HepG2 (cell line): ENCODE measurements around the gene ENTPD5. TPM values are rescaled to one million over a fixed set of nuclear protein-coding genes. Genes with fewer than 3 reads are reported as not detected.
A peak's percentile ranks its signal among the peaks of the same experiment; 100 is the strongest.

ENCODE experiments used
- ATAC-seq: fragments of 200-7000 bp; cut with Tn5 transposase; 3 replicates; pipeline ENCODE4 v1.9.1; 2020; ENCODE audit warnings: mild to moderate bottlenecking, moderate library complexity
- BruUV-seq: library from RNA; stranded (reverse); fragments of 400-500 nt; replicated peaks from 2 replicates; lab custom pipeline; 2021; lab: Mats Ljungman, UMichigan
- CTCF ChIA-PET: fragments of 300-600 bp; formaldehyde crosslinking; extraction: SDS; loops from one replicate; lab custom pipeline; 2021; ENCODE audit warnings: low total read pairs, inconsistent platforms, low intra/inter-chr PET ratio; lab: Yijun Ruan, JAX
- POLR2A ChIA-PET: fragments of 350-600 bp; sonication (Branson Sonifier 250); formaldehyde crosslinking; loops from one replicate; lab custom pipeline; 2020; ENCODE audit warnings: antibody characterized with exemption, inconsistent platforms; lab: Yijun Ruan, JAX
- DNase-seq: peaks from one replicate; pipeline ENCODE4 v3.0.0-alpha.2; 2015; ENCODE audit warnings: low spot score
- FAIRE-seq: peaks from 3 replicates; lab custom pipeline; 2011; peaks lifted over from hg19 to GRCh38; lab: Jason Lieb, UNC
- H2AFZ ChIP-seq: one replicate; pipeline ENCODE4 v1.6.1; 2011; ENCODE audit warnings: low read length, inconsistent platforms
- H3K27ac ChIP-seq: fragments of 300-600 bp; 3 replicates; pipeline ENCODE4 v1.8.0; 2011; ENCODE audit warnings: mixed run types, mild to moderate bottlenecking, mixed read lengths, low read length, inconsistent platforms; ENCODE audit not compliant: insufficient read depth; ENCODE audit errors: extremely low read length
- H3K27me3 ChIP-seq, 2 experiments: fragments of 200-600 bp in 1 of 2; 2 replicates in 1 of 2; 3 replicates in 1 of 2; pipeline versions ENCODE4 v1.6.0 to v1.8.0; 2011; ENCODE audit warnings: low read length in 2 of 2, mild to moderate bottlenecking in 2 of 2, moderate library complexity in 2 of 2, inconsistent platforms in 1 of 2; ENCODE audit not compliant: insufficient read depth in 2 of 2, control insufficient read depth in 1 of 2
- H3K36me3 ChIP-seq, 2 experiments: fragments of 200-600 bp in 1 of 2; replicated peaks in 1 of 2; 2 replicates in 1 of 2; 3 replicates in 1 of 2; pipeline versions ENCODE4 v1.5.1 to v1.8.0; 2011; ENCODE audit warnings: low read length in 2 of 2, inconsistent platforms in 1 of 2; ENCODE audit not compliant: insufficient read depth in 2 of 2, control insufficient read depth in 1 of 2
- H3K4me1 ChIP-seq: 2 replicates; pipeline ENCODE4 v1.5.1; 2012; ENCODE audit warnings: low read length, inconsistent platforms; ENCODE audit not compliant: insufficient read depth
- H3K4me2 ChIP-seq: 2 replicates; pipeline ENCODE4 v1.6.0; 2011; ENCODE audit warnings: low read depth, low read length, inconsistent platforms
- H3K4me3 ChIP-seq, 3 experiments: fragments of 200-600 bp in 1 of 3; sonication (generic), shearing (Covaris generic) in 1 of 3; replicated peaks in 1 of 3; 2 replicates each; pipeline ENCODE4 v1.5.1; 2011 to 2016; ENCODE audit warnings: low read length in 3 of 3, inconsistent platforms in 2 of 3, low read depth in 2 of 3, mild to moderate bottlenecking in 2 of 3, control low read depth in 1 of 3, mixed read lengths in 1 of 3; ENCODE audit not compliant: insufficient read depth in 1 of 3
- H3K79me2 ChIP-seq: one replicate; pipeline ENCODE4 v1.6.1; 2011; ENCODE audit warnings: low read length, inconsistent platforms; ENCODE audit not compliant: insufficient read depth
- H3K9ac ChIP-seq: 2 replicates; pipeline ENCODE4 v1.6.0; 2011; ENCODE audit warnings: mild to moderate bottlenecking, low read depth, low read length, inconsistent platforms; ENCODE audit not compliant: insufficient read depth
- H3K9me3 ChIP-seq: 2 replicates; pipeline ENCODE4 v1.5.1; 2012; ENCODE audit warnings: mild to moderate bottlenecking, low read length
- H4K20me1 ChIP-seq: 2 replicates; pipeline ENCODE4 v1.6.0; 2011; ENCODE audit warnings: inconsistent platforms, mild to moderate bottlenecking, low read length, moderate library complexity; ENCODE audit not compliant: insufficient read depth
- AGO2 ChIP-seq: fragments of 200-400 bp; formaldehyde crosslinking; optimal IDR thresholded peaks from 2 replicates; pipeline ENCODE3; 2017; ENCODE audit warnings: mild to moderate bottlenecking, low read depth, low read length, moderate library complexity
- HMGA1 ChIP-seq: sonication (generic); formaldehyde crosslinking; conservative IDR thresholded peaks from 2 replicates; pipeline ENCODE4 v1.4.0; 2020; ENCODE audit warnings: missing genetic modification reagents
- PCBP1 ChIP-seq: fragments of 200-400 bp; formaldehyde crosslinking; IDR thresholded peaks from 2 replicates; pipeline ENCODE4 v1.6.1; 2017; ENCODE audit warnings: mild to moderate bottlenecking, low read depth, low read length, borderline replicate concordance
- POLR2G ChIP-seq: fragments of 200-400 bp; formaldehyde crosslinking; IDR thresholded peaks from 2 replicates; pipeline ENCODE4 v1.6.1; 2018; ENCODE audit warnings: mild to moderate bottlenecking, low read depth, low read length, moderate library complexity
- SP2 ChIP-seq: sonication (generic); formaldehyde crosslinking; IDR thresholded peaks from 2 replicates; pipeline ENCODE4 v1.5.1; 2020; ENCODE audit warnings: mild to moderate bottlenecking, missing genetic modification reagents
- SYNCRIP ChIP-seq: fragments of 200-400 bp; formaldehyde crosslinking; IDR thresholded peaks from 2 replicates; pipeline ENCODE4 v1.6.1; 2018; ENCODE audit warnings: mild to moderate bottlenecking, low read depth, low read length; ENCODE audit not compliant: insufficient read depth
- ZKSCAN8 ChIP-seq: IDR thresholded peaks from 2 replicates; pipeline ENCODE4 v1.6.1; 2016; ENCODE audit warnings: borderline replicate concordance, missing genetic modification reagents, missing compliant biosample characterization
- ZNF713 ChIP-seq: sonication (generic); formaldehyde crosslinking; IDR thresholded peaks from 2 replicates; pipeline ENCODE4 v1.4.0; 2020; ENCODE audit warnings: mild to moderate bottlenecking, missing genetic modification reagents
- ZZZ3 ChIP-seq: sonication (generic); formaldehyde crosslinking; IDR thresholded peaks from 2 replicates; pipeline ENCODE4 v1.4.0; 2020; ENCODE audit warnings: missing genetic modification reagents, mild to moderate bottlenecking, borderline replicate concordance
- WGBS: methylation state at CpG from one replicate; pipeline ENCODE4 v1.1.6; 2017; ENCODE audit warnings: low lambda C conversion rate; 5-methylcytosine and 5-hydroxymethylcytosine counted together
- in situ Hi-C: cut with HindIII; loops from 2 replicates; pipeline ENCODE4 v1.10.0; 2017; ENCODE audit warnings: low pct_unique_long_range_greater_than_20kb; ENCODE audit not compliant: extremely low pct_ligation_motif_present
- intact Hi-C: fragments of 100-400 bp; cut with micrococcal nuclease; formaldehyde crosslinking; loops from one replicate; pipeline ENCODE4 v1.10.0; 2022; ENCODE audit not compliant: unreplicated experiment
- polyA plus RNA-seq, 8 experiments: library from polyadenylated mRNA; depleted of rRNA in 3 of 8; stranded (reverse) in 7 of 8; unstranded in 1 of 8; fragments of >200 nt; fragmentation: Illumina TruSeq in 4 of 8; extraction: Trizol in 4 of 8; gene quantifications; 2 replicates each; pipeline versions ENCODE4 v1.2.1 to v1.2.3, GENCODE V29; 2011 to 2016; ENCODE audit warnings: low read depth in 4 of 8, missing spikeins in 1 of 8, mixed read lengths in 1 of 8; ENCODE audit not compliant: insufficient read depth in 1 of 8
- total RNA-seq, 5 experiments: library from RNA; depleted of rRNA; stranded (reverse); fragments of >200 nt; fragmentation: Illumina TruSeq; extraction: Trizol; gene quantifications; 2 replicates each; pipeline ENCODE4 v1.2.3, GENCODE V29; 2016; ENCODE audit warnings: low read depth in 1 of 5
- TF ChIP-seq, protein P1 (sequence below): sonication (generic); formaldehyde crosslinking; IDR thresholded peaks from 2 replicates; pipeline ENCODE4 v1.5.0; 2020; ENCODE audit warnings: missing genetic modification reagents
- TF ChIP-seq, protein P2 (sequence below): sonication (generic); formaldehyde crosslinking; conservative IDR thresholded peaks from 2 replicates; pipeline ENCODE4 v1.4.0; 2020; ENCODE audit warnings: missing genetic modification reagents

The ENTPD5 gene
- total and polyA plus RNA-seq, 2 of the 13 experiments (the other 11 are each of a cell fraction or from before 2014, with no cell fraction given): 33.8 to 43.3 TPM

DNA sequence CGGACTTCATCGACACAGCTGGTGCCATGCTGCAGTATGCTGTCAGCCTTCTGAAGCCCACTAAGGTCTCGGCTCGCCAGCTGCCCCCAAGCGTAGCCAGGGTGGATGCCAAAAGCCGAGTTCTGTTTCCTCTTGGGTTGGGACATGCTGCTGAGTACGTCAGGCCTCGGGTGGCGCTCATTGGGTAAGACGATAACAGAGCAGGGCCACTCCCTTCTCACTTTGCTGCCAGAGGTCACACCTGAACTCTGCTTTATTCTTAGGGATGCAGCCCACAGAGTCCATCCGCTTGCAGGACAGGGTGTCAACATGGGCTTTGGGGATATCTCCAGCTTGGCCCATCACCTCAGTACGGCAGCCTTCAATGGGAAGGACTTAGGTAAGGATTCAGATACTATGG, 57.9 kb downstream of the ENTPD5 start:
- intact Hi-C loops: no loop called here
- no peaks in the 10 kb centered on the region for H4K20me1 ChIP-seq
- H3K4me2 ChIP-seq: no peak overlapping the region
- H3K4me1 ChIP-seq: no peaks in the 10 kb centered on the region
- 98% methylated on average over 12 of the region's 12 CpGs for WGBS
- H3K4me3 ChIP-seq: no peak overlapping the region
- BruUV-seq: no TSS peak
- H3K27me3 ChIP-seq: no peaks in the 10 kb centered on the region
- ChIA-PET POLR2A (no interaction called here), CTCF (no interaction called here)
- H3K9me3 ChIP-seq: no peaks in the 10 kb centered on the region
- no peak overlapping the region for H3K9ac ChIP-seq
- no peak for TF ChIP-seq ZKSCAN8 (CRISPR knock-in tag)
- 0 out of 2 replicates have a peak, but pooled peaks have one; percentile 6 for TF ChIP-seq POLR2G
- TF ChIP-seq AGO2: peak; percentile 35
- FAIRE-seq (no peak), ATAC-seq (no peak; the same call in 2 of the 3 replicates), DNase-seq (no peak)
- in situ Hi-C loops: no loop called here
- peaks cover 18 to 69% of the 10 kb centered on the region in 2 experiments for H3K36me3 ChIP-seq
- no peak overlapping the region for H3K27ac ChIP-seq
- H3K79me2 ChIP-seq: no peaks in the 10 kb centered on the region
- H2AFZ ChIP-seq: no peak overlapping the region

DNA sequence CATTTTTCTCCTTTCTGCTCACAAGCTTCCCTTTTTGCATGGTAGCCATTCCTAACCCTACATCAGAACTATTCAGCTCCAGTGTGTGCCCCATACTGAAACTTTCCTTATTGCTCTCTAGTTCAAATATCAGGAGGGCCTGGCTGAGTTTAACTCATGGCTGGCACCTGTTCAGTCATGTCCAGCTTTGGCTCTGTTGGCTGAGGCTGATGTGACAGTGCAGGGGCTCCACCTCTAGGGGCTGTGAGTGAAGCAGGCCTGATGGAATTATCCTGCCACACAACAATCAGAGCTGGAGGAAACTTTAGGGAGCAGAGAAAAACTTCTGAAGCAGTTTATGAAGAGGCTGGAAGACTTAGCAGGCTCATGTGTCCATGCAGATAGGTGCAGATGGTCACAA, 60.5 kb downstream of the ENTPD5 start:
- no peak overlapping the region for H2AFZ ChIP-seq
- no peaks in the 10 kb centered on the region for H4K20me1 ChIP-seq
- H3K9ac ChIP-seq: no peak overlapping the region
- H3K79me2 ChIP-seq: no peaks in the 10 kb centered on the region
- ChIA-PET POLR2A (interaction anchor here (0.7 to 0.8 kb wide), 2 partner anchors 9 to 39 kb away, joined by 3 to 4 read pairs; partner anchors contain the start of genes COQ6 and FAM161B), CTCF (no interaction called here)
- no peak overlapping the region for H3K4me3 ChIP-seq
- H3K4me1 ChIP-seq: no peaks in the 10 kb centered on the region
- H3K27ac ChIP-seq: peak overlapping the region; percentile 1
- DNase-seq (no peak), FAIRE-seq (peak; percentile 39), ATAC-seq (peak; percentile 78)
- no TSS peak for BruUV-seq
- H3K4me2 ChIP-seq: no peak overlapping the region
- TF ChIP-seq ZKSCAN8 (CRISPR knock-in tag) (no peak), ZNF713 (CRISPR knock-in tag) (no peak), HMGA1 (no peak), SP2 (CRISPR knock-in tag) (no peak), ZZZ3 (CRISPR knock-in tag) (no peak), PCBP1 (no peak), SYNCRIP (no peak)
- TF ChIP-seq, protein P1, sequence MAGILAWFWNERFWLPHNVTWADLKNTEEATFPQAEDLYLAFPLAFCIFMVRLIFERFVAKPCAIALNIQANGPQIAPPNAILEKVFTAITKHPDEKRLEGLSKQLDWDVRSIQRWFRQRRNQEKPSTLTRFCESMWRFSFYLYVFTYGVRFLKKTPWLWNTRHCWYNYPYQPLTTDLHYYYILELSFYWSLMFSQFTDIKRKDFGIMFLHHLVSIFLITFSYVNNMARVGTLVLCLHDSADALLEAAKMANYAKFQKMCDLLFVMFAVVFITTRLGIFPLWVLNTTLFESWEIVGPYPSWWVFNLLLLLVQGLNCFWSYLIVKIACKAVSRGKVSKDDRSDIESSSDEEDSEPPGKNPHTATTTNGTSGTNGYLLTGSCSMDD (CRISPR knock-in tag): no peak
- TF ChIP-seq, protein P2, sequence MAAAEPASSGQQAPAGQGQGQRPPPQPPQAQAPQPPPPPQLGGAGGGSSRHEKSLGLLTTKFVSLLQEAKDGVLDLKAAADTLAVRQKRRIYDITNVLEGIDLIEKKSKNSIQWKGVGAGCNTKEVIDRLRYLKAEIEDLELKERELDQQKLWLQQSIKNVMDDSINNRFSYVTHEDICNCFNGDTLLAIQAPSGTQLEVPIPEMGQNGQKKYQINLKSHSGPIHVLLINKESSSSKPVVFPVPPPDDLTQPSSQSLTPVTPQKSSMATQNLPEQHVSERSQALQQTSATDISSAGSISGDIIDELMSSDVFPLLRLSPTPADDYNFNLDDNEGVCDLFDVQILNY (CRISPR knock-in tag): no peak
- in situ Hi-C loops: no loop called here
- H3K36me3 ChIP-seq: peaks cover 17 to 56% of the 10 kb centered on the region in 2 experiments
- intact Hi-C loops: no loop called here
- no peaks in the 10 kb centered on the region for H3K9me3 ChIP-seq
- H3K27me3 ChIP-seq: no peaks in the 10 kb centered on the region
